ENCODE measurements around the gene STARD13.

DNA sequence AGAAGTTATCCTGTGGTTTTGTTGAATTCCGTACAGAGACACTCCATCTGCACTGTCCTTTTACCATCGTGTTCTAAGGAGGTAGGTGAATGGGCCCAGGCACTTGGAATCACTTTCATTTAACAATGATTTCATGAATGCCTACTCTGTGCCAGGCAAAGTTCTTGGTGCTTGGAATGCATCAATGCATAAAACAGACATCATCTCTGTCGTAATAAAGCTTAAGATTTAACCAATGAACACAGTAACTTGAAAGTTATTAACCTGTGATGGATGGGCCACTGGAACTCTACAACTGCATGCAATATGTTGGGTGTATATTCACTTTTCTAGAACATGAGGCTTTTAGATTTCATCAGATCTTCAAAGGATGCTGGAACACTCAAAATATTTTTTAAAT is 14.1 kb upstream of the STARD13 start:
- TF ChIP-seq, protein P1, sequence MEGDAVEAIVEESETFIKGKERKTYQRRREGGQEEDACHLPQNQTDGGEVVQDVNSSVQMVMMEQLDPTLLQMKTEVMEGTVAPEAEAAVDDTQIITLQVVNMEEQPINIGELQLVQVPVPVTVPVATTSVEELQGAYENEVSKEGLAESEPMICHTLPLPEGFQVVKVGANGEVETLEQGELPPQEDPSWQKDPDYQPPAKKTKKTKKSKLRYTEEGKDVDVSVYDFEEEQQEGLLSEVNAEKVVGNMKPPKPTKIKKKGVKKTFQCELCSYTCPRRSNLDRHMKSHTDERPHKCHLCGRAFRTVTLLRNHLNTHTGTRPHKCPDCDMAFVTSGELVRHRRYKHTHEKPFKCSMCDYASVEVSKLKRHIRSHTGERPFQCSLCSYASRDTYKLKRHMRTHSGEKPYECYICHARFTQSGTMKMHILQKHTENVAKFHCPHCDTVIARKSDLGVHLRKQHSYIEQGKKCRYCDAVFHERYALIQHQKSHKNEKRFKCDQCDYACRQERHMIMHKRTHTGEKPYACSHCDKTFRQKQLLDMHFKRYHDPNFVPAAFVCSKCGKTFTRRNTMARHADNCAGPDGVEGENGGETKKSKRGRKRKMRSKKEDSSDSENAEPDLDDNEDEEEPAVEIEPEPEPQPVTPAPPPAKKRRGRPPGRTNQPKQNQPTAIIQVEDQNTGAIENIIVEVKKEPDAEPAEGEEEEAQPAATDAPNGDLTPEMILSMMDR (optimal IDR thresholded peaks at IDR 0.05 in 1 of 3, IDR thresholded peaks at IDR 0.05 in 1 of 3, conservative IDR thresholded peaks at IDR 0.05 in 1 of 3; ENCODE audit: extremely low read depth in 1 of 3, insufficient read depth in 2 of 3, low read length in 3 of 3): no peak
- TF ChIP-seq EZH2 (IDR thresholded peaks at IDR 0.05; ENCODE audit: low read length): no peak
